HG02763 (cell line): Measurements from ENCODE around the gene PDE2A.
"Not testable (repeated sequence)": the region's sequence is repeated elsewhere in the genome, so short reads cannot be mapped to it uniquely, and the experiment has no call there.

ENCODE experiments used
- ATAC-seq: cut with Tn5 transposase; IDR thresholded peaks from one replicate; pipeline ENCODE4 v1.9.1; 2021; ENCODE audit warnings: mild to moderate bottlenecking, moderate library complexity; ENCODE audit not compliant: unreplicated experiment

The PDE2A gene

DNA sequence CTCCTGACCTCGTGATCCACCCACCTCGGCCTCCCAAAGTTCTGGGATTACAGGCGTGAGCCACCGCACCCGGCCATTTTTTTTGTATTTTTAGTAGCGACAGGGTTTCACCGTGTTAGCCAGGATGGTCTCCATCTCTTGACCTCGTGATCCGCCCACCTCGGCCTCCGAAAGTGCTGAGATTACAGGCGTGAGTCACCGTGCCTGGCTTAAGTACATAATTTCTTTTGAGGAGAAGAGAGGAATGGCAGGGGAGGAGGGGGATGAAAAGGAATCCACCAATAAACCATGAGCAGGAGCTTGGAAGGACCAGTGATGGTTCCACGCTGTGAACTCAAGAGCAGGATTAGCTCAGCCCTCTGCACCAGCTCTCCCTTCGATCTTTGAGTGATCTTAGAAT, 113.4 kb downstream of the PDE2A start:
- ATAC-seq: not testable (repeated sequence)

DNA sequence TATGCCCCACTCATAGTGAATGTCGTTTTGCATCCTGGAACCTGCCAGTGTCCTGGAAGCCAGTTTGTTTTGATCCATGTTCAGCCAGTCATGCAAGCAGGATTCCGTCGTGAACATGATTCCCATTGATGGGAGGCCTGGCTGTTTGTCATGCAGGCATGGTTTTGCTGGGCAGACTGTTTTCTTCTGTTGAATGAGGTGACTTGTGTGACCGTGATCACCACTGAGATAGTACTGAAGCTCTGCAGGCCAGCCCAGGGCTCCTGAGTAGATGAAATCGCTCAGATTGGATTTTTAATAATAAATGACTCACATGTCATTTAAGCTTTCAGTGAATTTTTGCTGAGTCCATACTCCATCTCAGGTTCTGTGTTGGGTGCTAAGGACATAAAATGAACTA, 117.8 kb downstream of the PDE2A start:
- no peak for ATAC-seq

DNA sequence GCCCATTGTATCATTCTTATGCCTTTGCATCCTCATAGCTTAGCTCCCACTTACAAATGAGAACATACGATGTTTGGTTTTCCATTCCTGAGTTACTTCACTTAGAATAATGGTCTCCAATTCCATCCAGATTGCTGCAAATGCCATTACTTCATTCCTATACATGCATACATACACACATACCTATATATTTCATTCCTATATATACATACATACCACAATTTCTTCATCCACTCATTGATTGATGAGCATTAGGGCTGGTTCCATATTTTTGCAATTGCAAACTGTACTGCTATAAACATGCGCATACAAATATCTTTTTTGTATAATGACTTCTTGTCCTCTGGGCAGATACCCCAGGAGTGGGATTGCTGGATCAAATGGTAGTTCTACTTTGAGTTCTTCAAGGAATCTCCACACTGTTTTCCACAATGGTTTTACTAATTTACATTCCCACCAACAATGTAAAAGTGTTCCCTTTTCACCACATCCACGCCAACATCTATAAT, 119.2 kb downstream of the PDE2A start:
- ATAC-seq: not testable (repeated sequence)

DNA sequence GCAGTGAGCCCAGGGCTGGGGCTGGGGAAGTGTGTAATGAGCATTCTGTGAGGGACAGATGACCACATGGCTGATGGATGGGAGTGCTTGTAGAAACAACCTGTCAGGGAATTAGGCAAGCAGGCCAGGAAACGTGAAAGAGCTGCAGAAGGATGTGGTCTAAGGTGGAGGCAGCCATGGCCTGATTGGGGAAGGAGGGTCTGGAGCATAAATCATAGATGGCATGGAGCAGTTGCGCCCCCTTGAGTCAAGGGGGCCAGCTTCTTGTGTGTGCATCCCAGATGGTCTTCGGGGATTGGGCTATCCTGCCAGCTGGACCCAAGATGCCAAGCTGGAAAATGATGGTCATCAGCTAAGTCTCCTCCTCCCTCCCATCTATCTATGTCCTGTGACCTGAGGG, 120.5 kb downstream of the PDE2A start:
- ATAC-seq: no peak

DNA sequence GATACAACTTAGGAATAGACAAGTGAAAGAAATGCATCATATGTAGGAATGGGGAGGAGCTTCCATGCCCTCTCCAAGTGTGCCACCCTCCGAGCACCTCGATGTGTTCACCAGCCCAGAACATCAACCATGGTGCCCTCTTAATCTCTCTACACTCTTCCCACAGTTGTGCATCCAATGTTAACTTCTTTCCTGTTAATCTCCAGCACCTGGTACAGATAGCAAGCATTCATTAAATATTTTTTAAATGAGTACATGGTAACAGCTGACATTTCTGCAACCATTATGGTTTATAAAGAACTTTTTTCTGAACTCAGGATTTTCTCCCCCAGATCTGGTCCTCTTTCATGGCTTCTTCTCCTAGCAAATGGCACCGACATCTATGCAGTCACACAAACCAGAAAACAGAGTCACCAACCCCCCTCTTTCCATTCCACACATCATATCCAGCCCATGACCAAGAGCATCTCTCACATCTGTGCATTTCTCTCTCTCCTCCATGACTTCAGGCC, 121.8 kb downstream of the PDE2A start:
- no peak for ATAC-seq

DNA sequence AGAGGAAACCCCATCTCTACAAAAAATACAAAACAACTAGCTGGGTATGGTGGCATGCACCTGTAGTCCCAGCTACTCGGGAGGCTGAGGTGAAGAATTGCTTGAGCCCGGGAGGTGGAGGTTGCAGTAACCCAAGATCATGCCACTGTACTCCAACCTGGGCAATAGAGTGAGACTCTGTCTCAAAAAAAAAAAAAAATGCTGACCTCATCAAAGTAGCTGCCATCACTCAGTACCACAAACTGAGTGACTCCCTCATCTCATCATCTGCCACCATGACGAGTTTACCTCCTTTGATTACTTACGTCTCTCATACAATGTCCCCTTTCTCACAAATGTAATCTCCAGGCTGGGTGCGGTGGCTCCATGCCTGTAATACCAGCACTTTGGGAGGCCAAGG, 122.7 kb downstream of the PDE2A start:
- ATAC-seq: no peak

DNA sequence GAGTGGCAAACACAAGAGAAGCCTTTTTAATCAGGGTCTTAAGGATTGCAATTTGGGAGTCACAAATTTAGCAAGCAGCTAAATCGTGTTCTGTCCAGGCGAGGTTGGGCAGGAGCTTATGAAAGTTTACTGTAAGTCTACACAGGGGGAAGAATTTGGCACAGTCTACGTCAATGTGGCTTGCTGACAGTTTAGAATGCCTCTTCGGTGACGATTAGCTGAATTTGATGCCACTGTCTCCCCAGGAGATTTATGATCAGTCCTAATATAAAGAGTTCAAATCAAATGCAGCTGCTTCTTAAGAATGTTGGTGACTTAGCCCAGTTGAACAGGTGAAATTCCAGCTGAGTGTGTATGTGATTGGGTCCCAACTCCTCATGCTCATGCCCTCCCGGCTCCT, 125.8 kb downstream of the PDE2A start:
- no peak for ATAC-seq

DNA sequence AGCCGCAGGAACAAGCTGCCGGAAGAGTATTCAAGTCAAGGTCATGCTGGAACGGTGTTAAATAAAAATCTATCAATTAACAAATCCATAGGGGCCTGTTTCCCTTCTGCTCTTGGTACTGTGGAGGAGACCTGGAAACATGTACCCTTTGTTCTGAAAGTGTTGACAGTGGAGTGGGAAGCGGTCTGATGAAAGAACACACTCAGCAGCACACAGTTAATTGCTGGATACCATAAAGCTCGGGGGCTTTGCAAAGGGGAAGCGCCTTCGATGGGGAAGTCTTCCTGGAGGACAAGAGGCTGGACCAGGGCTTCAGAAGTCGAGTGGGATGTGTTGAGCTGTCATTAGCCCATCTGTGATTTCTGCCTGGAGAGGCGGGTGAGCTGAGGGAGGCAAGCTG, 127.4 kb downstream of the PDE2A start:
- no peak for ATAC-seq

DNA sequence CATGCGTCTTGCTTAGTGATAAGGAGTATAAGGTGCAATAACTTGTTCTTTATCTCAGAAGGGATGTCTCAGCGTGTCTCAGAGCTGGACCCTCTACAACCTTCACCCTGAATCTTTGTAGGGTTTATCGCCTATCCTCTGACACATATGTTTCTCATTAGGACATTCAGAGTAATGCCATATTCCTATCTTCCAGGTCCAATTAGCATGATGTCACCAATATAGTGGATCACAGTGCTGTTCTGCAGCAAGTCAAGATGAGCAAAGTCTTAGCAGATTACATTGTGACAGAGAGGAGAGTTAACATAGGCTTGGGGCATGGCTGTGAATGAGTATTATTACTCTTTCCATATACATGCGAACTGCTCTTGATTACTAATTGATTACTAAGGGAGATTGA, 129.6 kb downstream of the PDE2A start:
- ATAC-seq: no peak

DNA sequence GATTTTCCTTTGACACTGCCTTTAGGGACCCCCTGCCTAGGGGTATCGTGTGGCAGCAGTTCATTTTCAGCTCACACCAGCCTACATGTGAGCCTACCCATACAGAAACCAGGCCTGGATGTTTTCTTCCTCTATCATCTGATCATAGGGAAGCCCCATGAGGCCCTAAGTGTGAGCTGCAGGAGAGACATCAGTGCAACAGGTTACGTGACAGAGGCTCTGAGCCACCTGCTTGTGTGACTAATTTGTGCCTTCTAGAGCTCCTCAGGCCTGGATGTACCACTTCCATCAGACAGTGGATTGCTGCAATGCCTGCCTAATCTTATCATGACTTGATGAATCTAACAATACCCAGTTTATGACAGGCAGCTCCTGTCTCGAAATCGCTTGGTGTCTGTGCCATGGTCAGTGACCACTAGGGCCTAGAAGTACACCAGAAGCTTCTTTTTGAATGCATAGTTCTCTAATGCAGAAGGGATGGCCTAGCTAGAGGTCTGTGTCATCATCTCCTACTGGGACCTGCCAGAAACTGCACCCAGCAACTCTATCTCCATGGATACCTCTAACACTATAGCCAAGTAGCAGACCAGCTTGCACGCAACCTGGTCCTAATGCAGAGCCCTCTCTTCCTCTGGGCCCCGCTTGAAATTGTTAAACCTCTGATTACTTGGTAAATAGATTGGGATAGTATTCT, 130.2 kb downstream of the PDE2A start:
- no peak for ATAC-seq

DNA sequence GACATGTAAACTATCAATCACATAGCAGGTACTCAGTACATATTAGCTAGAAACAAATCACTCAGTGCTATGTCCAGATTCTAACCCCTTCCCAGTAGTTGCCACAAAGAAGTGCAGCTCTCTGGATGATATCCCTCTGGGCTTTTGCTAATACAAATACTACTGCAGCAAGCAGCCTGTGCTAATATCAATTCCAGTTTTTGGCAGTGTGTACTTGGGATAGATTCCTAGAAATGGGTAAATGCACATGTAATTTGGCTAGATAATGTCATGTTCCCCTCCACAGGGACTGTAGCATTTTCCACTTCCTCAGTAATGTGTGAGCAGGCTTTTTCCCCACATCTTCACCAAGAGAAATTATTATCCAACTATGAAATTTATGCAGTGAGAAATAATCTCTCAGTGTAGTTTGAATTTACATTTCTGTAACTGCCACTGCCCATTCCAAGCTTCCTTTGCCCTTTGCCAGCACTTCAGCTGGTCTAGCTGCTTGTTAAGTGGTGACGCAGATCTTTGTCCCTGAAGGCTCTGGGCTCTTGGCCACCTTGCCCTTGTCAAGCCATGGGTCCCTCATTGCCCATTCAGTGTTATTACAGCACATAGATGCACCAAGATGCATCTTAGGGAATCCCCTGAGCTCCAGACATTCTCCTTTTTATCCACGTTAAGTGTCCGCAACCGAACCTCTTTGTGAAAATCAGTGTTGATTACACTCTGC, 132.8 kb downstream of the PDE2A start:
- no peak for ATAC-seq

DNA sequence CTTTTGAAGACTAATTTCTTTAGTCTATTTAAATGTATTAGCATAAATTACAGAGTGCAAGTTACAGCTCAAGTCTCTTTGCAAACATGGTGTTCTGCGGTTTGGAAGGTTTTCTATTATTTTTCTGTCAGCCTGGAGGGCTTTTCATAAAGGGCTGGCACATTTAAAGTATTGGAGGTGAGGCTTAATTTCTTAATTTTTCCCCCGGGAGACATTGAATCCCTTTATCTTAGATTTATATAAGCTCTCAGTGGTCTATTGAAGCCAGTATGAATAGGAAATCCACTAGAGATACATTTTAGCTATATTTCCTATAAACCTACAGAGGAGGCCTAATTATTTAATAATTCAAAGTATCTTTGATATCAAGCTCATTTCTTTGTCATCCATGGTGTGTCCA, 137.2 kb downstream of the PDE2A start:
- no peak for ATAC-seq

DNA sequence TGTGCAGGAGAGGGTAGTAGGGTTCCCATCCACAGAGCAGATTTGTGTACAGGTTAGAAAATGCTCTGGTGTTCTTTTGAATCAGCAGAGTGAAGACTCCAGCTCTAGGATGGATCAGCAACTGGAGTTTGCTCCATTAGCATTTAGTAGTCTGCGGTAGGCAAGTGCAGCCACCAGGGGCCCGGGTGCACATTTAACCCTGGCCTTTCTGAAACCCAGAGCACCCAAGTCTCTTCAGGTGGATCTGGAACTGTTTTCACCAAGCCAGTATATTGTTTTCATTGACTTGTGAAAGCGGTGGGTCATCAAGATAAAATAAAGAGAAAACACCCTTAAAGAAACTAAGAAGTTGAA, 139.1 kb downstream of the PDE2A start:
- ATAC-seq: no peak

DNA sequence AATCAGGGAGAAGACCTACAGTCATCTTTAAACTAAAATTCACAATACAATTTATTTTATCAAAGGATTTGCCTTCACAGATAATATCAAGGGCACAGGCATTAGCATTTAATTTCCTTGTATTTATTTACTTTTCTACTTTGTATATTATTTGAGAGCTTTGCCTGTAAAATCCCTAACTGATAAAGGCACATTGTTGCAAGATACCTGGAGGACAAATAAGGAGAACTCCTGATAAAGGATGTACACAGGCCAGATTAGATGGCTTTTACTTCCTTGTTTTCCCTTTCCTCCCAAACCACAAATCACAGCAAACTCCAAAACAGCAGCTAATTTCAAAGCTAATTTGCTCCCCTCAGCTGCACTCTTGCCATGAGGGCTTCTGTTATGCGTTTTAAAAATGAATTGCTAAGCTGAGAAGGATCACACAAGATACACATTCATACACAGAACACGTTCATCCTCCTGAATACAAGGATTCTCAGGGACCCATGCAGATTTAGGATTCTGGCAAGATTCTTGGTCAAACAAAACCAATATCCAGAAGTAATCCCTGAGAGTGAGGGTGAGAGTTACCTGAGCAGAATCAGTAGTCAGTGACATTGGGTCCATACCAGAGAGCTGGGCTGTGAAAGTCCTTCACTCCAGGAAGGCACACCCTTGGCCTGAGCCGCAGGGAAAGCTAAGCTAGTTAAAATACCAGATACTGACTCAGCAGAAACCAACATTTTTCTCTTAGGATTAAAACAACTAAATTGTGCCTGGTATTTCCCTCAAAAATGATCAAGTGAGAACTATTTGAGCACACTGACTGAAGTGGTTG, 139.6 kb downstream of the PDE2A start:
- ATAC-seq: no peak

DNA sequence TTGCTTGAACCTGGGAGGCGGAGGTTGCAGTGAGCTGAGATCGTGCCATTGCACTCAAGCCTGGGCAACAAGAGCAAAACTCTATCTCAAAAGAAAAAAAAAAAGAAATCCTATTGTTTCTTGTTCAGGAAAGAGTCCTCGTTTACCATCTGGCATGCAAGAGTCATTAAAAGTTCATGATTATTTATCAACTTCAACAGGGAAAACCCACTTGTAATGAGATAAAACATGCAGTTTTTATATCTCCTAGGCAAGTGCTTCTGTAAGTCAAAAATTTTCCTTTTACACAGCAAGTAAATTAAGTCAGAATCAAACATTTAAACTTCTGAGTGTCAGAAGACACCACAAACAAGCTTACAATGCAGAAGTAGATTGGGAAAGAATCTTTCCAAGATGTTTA, 145.2 kb downstream of the PDE2A start:
- ATAC-seq: no peak

DNA sequence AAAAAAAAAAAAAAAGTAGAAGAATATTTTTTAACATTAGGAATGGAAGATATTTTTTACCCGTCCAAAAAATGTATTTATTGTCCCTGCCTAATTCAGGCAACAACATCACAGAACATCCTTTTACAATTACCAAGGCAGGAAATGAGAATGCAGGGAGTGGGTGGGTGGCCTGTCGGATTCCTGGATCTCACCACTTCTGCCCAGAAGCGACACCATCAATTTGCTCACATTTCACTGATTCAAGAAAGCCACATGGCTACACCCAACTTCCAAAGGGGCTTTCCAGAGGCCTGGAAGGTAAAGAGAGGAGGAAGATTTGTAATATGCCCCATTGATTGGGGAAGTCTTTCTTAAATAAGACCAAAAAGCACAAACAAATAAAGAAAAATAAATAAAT, 146.1 kb downstream of the PDE2A start:
- no peak for ATAC-seq
